CD4-positive, CD25-positive, alpha-beta regulatory T cell (primary cell): ENCODE data around the gene NKX6-1. TPM values are rescaled to one million over a fixed set of nuclear protein-coding genes. Genes with fewer than 3 reads are reported as not detected.

Experiments
- ATAC-seq, 2 donors: fragments of 150-1000 bp; cut with Tn5 transposase; one replicate each; pipeline ENCODE4 v1.10.0; 2021; ENCODE audit warnings: low read depth in 2 of 2, moderate number of reproducible peaks in 2 of 2, moderate library complexity in 1 of 2
- DNase-seq, 3 donors: peaks; one replicate each; pipeline versions ENCODE4 v3.0.0 to v3.0.0-alpha.2; 2012 to 2022; ENCODE audit warnings: mixed read lengths in 1 of 3
- H3K27ac ChIP-seq: one replicate; pipeline ENCODE4 v1.7.0; 2013; ENCODE audit warnings: mild to moderate bottlenecking, low read length; ENCODE audit not compliant: insufficient read depth, poor library complexity, severe bottlenecking
- H3K27me3 ChIP-seq: one replicate; pipeline ENCODE4 v1.7.0; 2013; ENCODE audit warnings: low read length; ENCODE audit not compliant: control insufficient read depth, insufficient read depth
- H3K36me3 ChIP-seq: one replicate; pipeline ENCODE4 v1.7.0; 2013; ENCODE audit warnings: mild to moderate bottlenecking, low read length, moderate library complexity; ENCODE audit not compliant: control insufficient read depth, insufficient read depth
- H3K4me1 ChIP-seq: 2 replicates; pipeline ENCODE4 v1.7.0; 2013; ENCODE audit warnings: mild to moderate bottlenecking, low read length; ENCODE audit not compliant: insufficient read depth, control insufficient read depth, poor library complexity, severe bottlenecking
- H3K4me3 ChIP-seq: one replicate; pipeline ENCODE4 v1.7.0; 2013; ENCODE audit warnings: low read depth, mild to moderate bottlenecking, low read length, moderate library complexity
- H3K9me3 ChIP-seq, 2 experiments: 1 replicate in 1 of 2; 2 replicates in 1 of 2; pipeline ENCODE4 v1.7.0; 2013; ENCODE audit warnings: low read length in 2 of 2, mild to moderate bottlenecking in 1 of 2, moderate library complexity in 1 of 2; ENCODE audit not compliant: control insufficient read depth in 2 of 2
- H3K27ac Mint-ChIP-seq, 3 donors: one replicate each; pipeline ENCODE4 v1.8.0; 2020 to 2022; ENCODE audit warnings: mild to moderate bottlenecking in 3 of 3, mixed read lengths in 3 of 3, moderate library complexity in 2 of 3
- H3K27me3 Mint-ChIP-seq: one replicate; pipeline ENCODE4 v1.8.0; 2022; ENCODE audit warnings: mild to moderate bottlenecking, mixed read lengths
- H3K36me3 Mint-ChIP-seq: one replicate; pipeline ENCODE4 v1.8.0; 2020; ENCODE audit warnings: mixed read lengths
- H3K4me1 Mint-ChIP-seq, 4 donors: one replicate each; pipeline ENCODE4 v1.8.0; 2020 to 2022; ENCODE audit warnings: mixed read lengths in 4 of 4, mild to moderate bottlenecking in 1 of 4
- H3K4me3 Mint-ChIP-seq, 4 donors: one replicate each; pipeline ENCODE4 v1.8.0; 2020 to 2022; ENCODE audit warnings: mild to moderate bottlenecking in 4 of 4, mixed read lengths in 4 of 4, moderate library complexity in 3 of 4
- H3K9me3 Mint-ChIP-seq, 7 donors: one replicate each; pipeline ENCODE4 v1.8.0; 2020 to 2022; ENCODE audit warnings: mixed read lengths in 7 of 7, mild to moderate bottlenecking in 3 of 7, moderate library complexity in 2 of 7
- polyA plus RNA-seq, 4 donors: library from polyadenylated mRNA; unstranded; fragments of 300-500 nt; fragmentation: Illumina TruSeq; gene quantifications; one replicate each; pipeline ENCODE4 v1.2.3, GENCODE V29; 2021
- total RNA-seq: library from RNA; stranded (reverse); gene quantifications from one replicate; pipeline ENCODE4 v1.2.3, GENCODE V29; 2022

Gene NKX6-1
- total and polyA plus RNA-seq, 5 donors from 2014 or later = not detected

- Mint-ChIP-seq H3K27ac (no peak overlapping the region), H3K27me3 (no peaks in the 10 kb centered on the region), H3K36me3 (no peaks in the 10 kb centered on the region), H3K9me3 (peaks cover 0 to 3% (median 0%) of the 10 kb centered on the region in 7 donors), H3K4me1 (no peaks in the 10 kb centered on the region), H3K4me3 (no peak overlapping the region)
- no peaks in the 10 kb centered on the region for H3K27me3 ChIP-seq
- no peaks in the 10 kb centered on the region for H3K4me1 ChIP-seq
- no peaks in the 10 kb centered on the region for H3K36me3 ChIP-seq
- no peak for DNase-seq
- no peak overlapping the region for H3K27ac ChIP-seq
- H3K4me3 ChIP-seq = no peak overlapping the region
- H3K9me3 ChIP-seq = no peaks in the 10 kb centered on the region
- no peak for ATAC-seq
These were observed 56.3 kb downstream of the NKX6-1 start for GRCh38 chr4:84442778-84443177.

Other genes starting within 250 kb of the NKX6-1 start
- gene CDS1, start 83.8 kb upstream of the NKX6-1 start, total RNA-seq = 0.22 TPM
- gene CDS1, start 83.8 kb upstream of the NKX6-1 start, polyA plus RNA-seq = under 1 TPM in 3 of 4 donors, not detected in 1; 0.09 to 0.15 (median 0.11) TPM